T-cell (primary cell): ENCODE results near the gene TMEM170A. TPM values are rescaled to one million over a fixed set of nuclear protein-coding genes. Genes with fewer than 3 reads are reported as not detected.
A peak's percentile ranks its signal among the peaks of the same experiment; 100 is the strongest.

Source experiments
- ATAC-seq, 4 experiments: fragments of 200-7000 bp in 3 of 4; fragments of 150-1000 bp in 1 of 4; cut with Tn5 transposase; replicated peaks in 1 of 4; 1 replicate in 3 of 4; 2 replicates in 1 of 4; pipeline ENCODE4 v1.10.0; 2021; ENCODE audit warnings: moderate library complexity in 3 of 4, mild to moderate bottlenecking in 2 of 4, moderate number of reproducible peaks in 1 of 4
- CTCF ChIA-PET, 2 donors: fragments of 300-600 bp; sonication (Branson Sonifier 250); formaldehyde crosslinking; loops; one replicate each; lab custom pipeline; 2022; ENCODE audit warnings: antibody characterized with exemption in 2 of 2; lab: Charles Lee
- POLR2A ChIA-PET, 2 donors: fragments of 300-600 bp; sonication (Branson Sonifier 250); formaldehyde crosslinking; loops; one replicate each; lab custom pipeline; 2022; ENCODE audit warnings: antibody characterized with exemption in 2 of 2; lab: Charles Lee
- DNase-seq, 35 experiments: peaks; one replicate each; pipeline versions ENCODE4 v3.0.0 to v3.0.0-alpha.2; 2013 to 2023
- H3K27ac ChIP-seq: one replicate; pipeline ENCODE4 v1.5.1; 2013; ENCODE audit warnings: low read length
- H3K27me3 ChIP-seq, 2 experiments: replicated peaks in 1 of 2; 1 replicate in 1 of 2; 2 replicates in 1 of 2; pipeline versions ENCODE4 v1.6.1 to v1.7.0; 2013; ENCODE audit warnings: low read length in 1 of 2, mixed read lengths in 1 of 2; ENCODE audit not compliant: control insufficient read depth in 2 of 2, insufficient read depth in 2 of 2; ENCODE audit errors: extremely low read depth in 1 of 2
- H3K36me3 ChIP-seq, 2 donors: 1 replicate in 1 of 2; 2 replicates in 1 of 2; pipeline versions ENCODE4 v1.6.1 to v1.7.0; 2013; ENCODE audit warnings: low read length in 1 of 2; ENCODE audit not compliant: control insufficient read depth in 2 of 2, insufficient read depth in 1 of 2; ENCODE audit errors: extremely low read depth in 1 of 2
- H3K4me1 ChIP-seq, 2 experiments: 1 replicate in 1 of 2; 2 replicates in 1 of 2; pipeline versions ENCODE4 v1.6.1 to v1.7.0; 2013; ENCODE audit warnings: low read length in 2 of 2, mixed read lengths in 1 of 2; ENCODE audit not compliant: insufficient read depth in 2 of 2, control insufficient read depth in 1 of 2; ENCODE audit errors: extremely low read depth in 1 of 2
- H3K4me3 ChIP-seq, 2 donors: 1 replicate in 1 of 2; 2 replicates in 1 of 2; pipeline versions ENCODE4 v1.5.1 to v1.7.0; 2013; ENCODE audit warnings: mild to moderate bottlenecking in 2 of 2, low read length in 1 of 2, moderate library complexity in 1 of 2; ENCODE audit not compliant: control insufficient read depth in 1 of 2; ENCODE audit errors: extremely low read depth in 1 of 2
- H3K9me3 ChIP-seq: 2 replicates; pipeline ENCODE4 v1.7.0; 2013
- H3K27ac Mint-ChIP-seq, 2 donors: one replicate each; pipeline ENCODE4 v1.8.0; 2020 to 2021; ENCODE audit warnings: mild to moderate bottlenecking in 2 of 2, mixed read lengths in 2 of 2
- H3K27me3 Mint-ChIP-seq, 2 donors: one replicate each; pipeline ENCODE4 v1.8.0; 2021 to 2022; ENCODE audit warnings: mixed read lengths in 2 of 2
- H3K36me3 Mint-ChIP-seq: one replicate; pipeline ENCODE4 v1.8.0; 2021; ENCODE audit warnings: mixed read lengths
- H3K4me1 Mint-ChIP-seq, 3 donors: one replicate each; pipeline ENCODE4 v1.8.0; 2020 to 2022; ENCODE audit warnings: mixed read lengths in 3 of 3, mild to moderate bottlenecking in 1 of 3
- H3K4me3 Mint-ChIP-seq, 3 donors: one replicate each; pipeline ENCODE4 v1.8.0; 2020 to 2022; ENCODE audit warnings: mild to moderate bottlenecking in 3 of 3, mixed read lengths in 3 of 3, moderate library complexity in 3 of 3
- H3K9me3 Mint-ChIP-seq, 3 donors: one replicate each; pipeline ENCODE4 v1.8.0; 2020 to 2022; ENCODE audit warnings: mixed read lengths in 3 of 3
- WGBS: methylation state at CpG from one replicate; pipeline ENCODE4 v1.1.5; 2013; ENCODE audit warnings: missing lambda C conversion rate; ENCODE audit not compliant: insufficient coverage; 5-methylcytosine and 5-hydroxymethylcytosine counted together
- total RNA-seq, 35 experiments: library from RNA in 6 of 35; stranded (reverse) in 6 of 35; fragments of 120-200 nt in 1 of 35; gene quantifications; one replicate each; pipeline versions ENCODE4 v1.2.1 to v1.2.4 and lab custom pipeline; 2013 to 2026

The TMEM170A gene
- total RNA-seq, 5 donors from 2014 or later (not counting 1 experiment from before 2014, with no cell fraction given), result 37.7 to 45.8 (median 41.9) TPM

- peaks cover 0 to 36% of the 10 kb centered on the region in 2 donors for H3K36me3 ChIP-seq
- H3K4me1 Mint-ChIP-seq, result peaks cover 0 to 4% (median 2%) of the 10 kb centered on the region in 3 donors
- no peak overlapping the region for H3K27ac Mint-ChIP-seq
- ChIA-PET CTCF (interaction anchor here in 1 of 2 donors (0.6 to 1.2 kb wide), 2 partner anchors 13 to 71 kb away, joined by 3 to 4 read pairs; partner anchors contain the start of gene CFDP1), POLR2A (no interaction called here)
- H3K27me3 Mint-ChIP-seq, result no peaks in the 10 kb centered on the region
- ATAC-seq (no peak), DNase-seq (no peak)
- H3K27ac ChIP-seq, result no peak overlapping the region
- H3K36me3 Mint-ChIP-seq, result peaks cover 26% of the 10 kb centered on the region
- H3K4me3 ChIP-seq, result no peak overlapping the region
- H3K9me3 ChIP-seq, result no peaks in the 10 kb centered on the region
- no peak overlapping the region for H3K4me3 Mint-ChIP-seq
- no peaks in the 10 kb centered on the region for H3K9me3 Mint-ChIP-seq
- H3K4me1 ChIP-seq, result no peaks in the 10 kb centered on the region
- H3K27me3 ChIP-seq, result no peaks in the 10 kb centered on the region
Observed at GRCh38 chr16:75446416-75446815, 18.1 kb downstream of the TMEM170A start.

DNA sequence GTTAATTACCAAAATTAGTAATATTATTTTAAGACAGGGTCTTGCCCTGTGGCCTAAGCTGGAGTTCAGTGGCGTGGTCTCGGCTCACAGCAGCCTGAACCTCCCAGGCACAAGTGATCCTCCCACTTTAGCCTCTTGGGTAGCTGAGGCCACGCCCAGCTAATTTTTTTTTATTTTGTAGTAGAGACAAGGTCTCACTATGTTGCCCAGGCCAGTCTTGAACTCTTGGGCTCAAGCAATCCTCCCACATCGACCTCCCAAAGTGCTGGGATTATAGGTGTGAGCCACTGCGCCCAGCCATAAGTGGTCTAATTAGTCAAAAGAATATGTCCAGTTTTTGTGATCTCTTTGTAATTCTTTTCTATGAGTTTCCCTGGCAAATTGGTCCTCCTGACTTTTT is 19.2 kb downstream of the TMEM170A start:
- peaks cover 0 to 4% (median 0%) of the 10 kb centered on the region in 3 donors for H3K4me1 Mint-ChIP-seq
- no peaks in the 10 kb centered on the region for H3K27me3 ChIP-seq
- H3K4me1 ChIP-seq, result no peaks in the 10 kb centered on the region
- no peaks in the 10 kb centered on the region for H3K9me3 Mint-ChIP-seq
- no peak overlapping the region for H3K27ac Mint-ChIP-seq
- H3K27ac ChIP-seq, result no peak overlapping the region
- no peaks in the 10 kb centered on the region for H3K27me3 Mint-ChIP-seq
- ChIA-PET POLR2A (no interaction called here), CTCF (interaction anchor here (1.0 to 1.6 kb wide), 3 partner anchors 8 to 20 kb away, joined by 3 to 9 read pairs (median 6); partner anchors contain the start of gene TMEM170A (in 1 of the 2))
- no peak overlapping the region for H3K4me3 ChIP-seq
- DNase-seq (no peak), ATAC-seq (no peak)
- peaks cover 19% of the 10 kb centered on the region for H3K36me3 Mint-ChIP-seq
- H3K4me3 Mint-ChIP-seq, result no peak overlapping the region
- no peaks in the 10 kb centered on the region for H3K9me3 ChIP-seq
- no CpG with 5 or more reads among the region's 5 CpGs for WGBS
- peaks cover 0 to 27% of the 10 kb centered on the region in 2 donors for H3K36me3 ChIP-seq

DNA sequence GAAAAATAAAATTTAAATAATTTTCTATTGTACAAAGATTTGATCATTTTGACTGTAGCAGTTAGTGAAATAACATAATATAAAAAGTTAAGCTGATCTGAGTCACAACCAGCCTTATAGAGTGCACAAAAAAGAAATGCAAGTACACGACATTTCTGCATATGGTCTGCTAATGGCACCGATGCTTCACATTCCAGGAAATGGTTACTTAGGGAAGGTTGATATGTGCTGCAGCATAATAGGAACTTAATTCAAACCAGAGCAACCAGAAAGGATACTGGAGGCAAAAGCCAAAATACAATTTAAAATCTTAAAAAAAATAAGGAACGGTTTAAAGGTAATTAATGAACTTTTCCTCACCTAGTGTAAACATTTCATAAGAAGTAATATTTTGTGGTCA is 21.2 kb downstream of the TMEM170A start:
- Mint-ChIP-seq H3K27me3 (no peaks in the 10 kb centered on the region), H3K4me3 (no peak overlapping the region)
- POLR2A ChIA-PET, result no interaction called here

GRCh38 chr16:75433732-75434413 is 30.6 kb downstream of the TMEM170A start:
- ATAC-seq (peak; percentile 71 to 80 (median 74)), DNase-seq (peak in 24 of 35 experiments; percentile 60 to 90 (median 70))
- Mint-ChIP-seq H3K36me3 (peaks cover 2% of the 10 kb centered on the region), H3K27me3 (no peaks in the 10 kb centered on the region), H3K4me1 (peaks cover 41 to 43% (median 42%) of the 10 kb centered on the region in 3 donors), H3K4me3 (peak overlapping the region; percentile 91 to 96 (median 95)), H3K27ac (peak overlapping the region; percentile 91 to 93), H3K9me3 (peaks cover 0 to 3% (median 0%) of the 10 kb centered on the region in 3 donors)
- Histone ChIP-seq H3K27ac (peak overlapping the region; percentile 97), H3K36me3 (no peaks in the 10 kb centered on the region), H3K4me1 (peaks cover 10 to 24% of the 10 kb centered on the region in 2 experiments), H3K4me3 (peak overlapping the region; percentile 98 to 100), H3K27me3 (no peaks in the 10 kb centered on the region), H3K9me3 (no peaks in the 10 kb centered on the region)
- ChIA-PET CTCF (interaction anchor here (0.7 to 2.1 kb wide), 19 partner anchors 9 to 236 kb away, joined by 3 to 30 read pairs (median 4); partner anchors contain the start of genes TMEM170A (in 2 of the 2), ADAT1 (in 1 of the 2), KARS1 (in 1 of the 2) and TERF2IP (in 1 of the 2)), POLR2A (interaction anchor here (0.5 to 1.7 kb wide), 12 partner anchors 8 to 652 kb away, joined by 3 to 14 read pairs (median 4); partner anchors contain the start of genes ADAT1 (in 1 of the 2), KARS1 (in 1 of the 2), TERF2IP (in 1 of the 2) and TMEM170A (in 1 of the 2))
- WGBS, result 8% methylated on average over 28 of the region's 32 CpGs

More for the DNA sequence above, 21.2 kb downstream of the TMEM170A start:
- H3K36me3 ChIP-seq, result peaks cover 0 to 13% of the 10 kb centered on the region in 2 donors
- no peaks in the 10 kb centered on the region for H3K27me3 ChIP-seq
- Mint-ChIP-seq H3K9me3 (no peaks in the 10 kb centered on the region), H3K27ac (no peak overlapping the region), H3K36me3 (peaks cover 10% of the 10 kb centered on the region), H3K4me1 (no peaks in the 10 kb centered on the region)
- H3K4me1 ChIP-seq, result no peaks in the 10 kb centered on the region
- no peaks in the 10 kb centered on the region for H3K9me3 ChIP-seq
- no peak overlapping the region for H3K4me3 ChIP-seq
- CTCF ChIA-PET, result no interaction called here
- no CpG with 5 or more reads among the region's 3 CpGs for WGBS
- DNase-seq (no peak), ATAC-seq (no peak)
- no peak overlapping the region for H3K27ac ChIP-seq

GRCh38 chr16:75432828-75433731 is 31.4 kb downstream of the TMEM170A start, which contains the start of gene CFDP1:
Gene CFDP1, minus strand, starts transcription at chr16:75433503. Its CDS starts 151 bp downstream, at chr16:75433352.
- POLR2A ChIA-PET, result interaction anchor here (0.5 to 1.7 kb wide), 12 partner anchors 9 to 448 kb away, joined by 3 to 14 read pairs (median 4); partner anchors contain the start of genes ADAT1 (in 1 of the 2), KARS1 (in 1 of the 2), TERF2IP (in 1 of the 2) and TMEM170A (in 1 of the 2)
- peaks cover 43 to 48% (median 47%) of the 10 kb centered on the region in 3 donors for H3K4me1 Mint-ChIP-seq

More at GRCh38 chr16:75432828-75433731, 31.4 kb downstream of the TMEM170A start, which contains the start of gene CFDP1:
- peaks cover 3% of the 10 kb centered on the region for H3K36me3 Mint-ChIP-seq
- peak; percentile 87 to 92 (median 90) for ATAC-seq
- Histone ChIP-seq H3K36me3 (peaks cover 0 to 2% of the 10 kb centered on the region in 2 donors), H3K27me3 (no peaks in the 10 kb centered on the region), H3K27ac (peak within 1 kb of the TSS; percentile 97), H3K4me1 (peaks cover 10 to 24% of the 10 kb centered on the region in 2 experiments), H3K9me3 (no peaks in the 10 kb centered on the region), H3K4me3 (peak within 1 kb of the TSS; percentile 98 to 100)
- H3K27ac Mint-ChIP-seq, result peak within 1 kb of the TSS; percentile 91 to 93
- 2% methylated on average over 81 of the region's 85 CpGs for WGBS
- CTCF ChIA-PET, result interaction anchor here (0.6 to 2.1 kb wide), 19 partner anchors 9 to 235 kb away, joined by 3 to 30 read pairs (median 4); partner anchors contain the start of genes TMEM170A (in 2 of the 2), ADAT1 (in 1 of the 2) and TMEM231 (in 1 of the 2)
- H3K9me3 Mint-ChIP-seq, result peaks cover 0 to 3% (median 0%) of the 10 kb centered on the region in 3 donors
- no peaks in the 10 kb centered on the region for H3K27me3 Mint-ChIP-seq
- peak; percentile 90 to 97 (median 94) for DNase-seq
- peak within 1 kb of the TSS; percentile 91 to 96 (median 95) for H3K4me3 Mint-ChIP-seq
